Keratinocyte (primary cell): ENCODE results near the gene STRA6. TPM values are rescaled to one million over a fixed set of nuclear protein-coding genes. Genes with fewer than 3 reads are reported as not detected.

Experiments
- DNase-seq: peaks from one replicate; pipeline ENCODE4 v3.0.0-alpha.2; 2011; ENCODE audit warnings: low read depth, missing footprints, low spot score
- FAIRE-seq: peaks from 2 replicates; lab custom pipeline; 2011; peaks lifted over from hg19 to GRCh38; lab: Jason Lieb, UNC
- H2AFZ ChIP-seq: 2 replicates; pipeline ENCODE4 v1.6.0; 2012; ENCODE audit warnings: low read length, control low read depth, inconsistent platforms; ENCODE audit not compliant: control insufficient read depth
- H3K27ac ChIP-seq: 2 replicates; pipeline ENCODE4 v1.5.1; 2011; ENCODE audit warnings: low read length; ENCODE audit not compliant: control insufficient read depth, insufficient read depth
- H3K27me3 ChIP-seq: 3 replicates; pipeline ENCODE4 v1.6.0; 2011; ENCODE audit warnings: low read length; ENCODE audit not compliant: control insufficient read depth, insufficient read depth; ENCODE audit errors: extremely low read depth
- H3K36me3 ChIP-seq, 2 experiments: 2 replicates in 1 of 2; 3 replicates in 1 of 2; pipeline ENCODE4 v1.5.1; 2011; ENCODE audit warnings: low read length in 2 of 2, mild to moderate bottlenecking in 1 of 2; ENCODE audit not compliant: control insufficient read depth in 2 of 2, insufficient read depth in 2 of 2; ENCODE audit errors: extremely low read depth in 1 of 2
- H3K4me1 ChIP-seq: 3 replicates; pipeline ENCODE4 v1.5.1; 2011; ENCODE audit warnings: low read length; ENCODE audit not compliant: control insufficient read depth, insufficient read depth; ENCODE audit errors: extremely low read depth
- H3K4me2 ChIP-seq: 3 replicates; pipeline ENCODE4 v1.6.0; 2011; ENCODE audit warnings: low read depth, low read length; ENCODE audit not compliant: control insufficient read depth, insufficient read depth; ENCODE audit errors: extremely low read depth
- H3K4me3 ChIP-seq, 3 experiments: fragments of 200-600 bp in 1 of 3; sonication (generic) in 1 of 3; 2 replicates in 2 of 3; 3 replicates in 1 of 3; pipeline ENCODE4 v1.5.1; 2011 to 2016; ENCODE audit warnings: low read length in 3 of 3, mild to moderate bottlenecking in 3 of 3, control low read depth in 2 of 3, inconsistent platforms in 1 of 3, low read depth in 1 of 3, mixed read lengths in 1 of 3, mixed run types in 1 of 3, moderate library complexity in 1 of 3; ENCODE audit not compliant: control insufficient read depth in 2 of 3, insufficient read depth in 2 of 3; ENCODE audit errors: extremely low read depth in 1 of 3
- H3K79me2 ChIP-seq: 2 replicates; pipeline ENCODE4 v1.6.0; 2012; ENCODE audit warnings: low read length; ENCODE audit not compliant: control insufficient read depth, insufficient read depth
- H3K9ac ChIP-seq: 3 replicates; pipeline ENCODE4 v1.6.0; 2011; ENCODE audit warnings: low read length; ENCODE audit not compliant: control insufficient read depth, insufficient read depth; ENCODE audit errors: extremely low read depth
- H3K9me1 ChIP-seq: 3 replicates; pipeline ENCODE4 v1.6.0; 2011; ENCODE audit warnings: low read length; ENCODE audit not compliant: control insufficient read depth, insufficient read depth; ENCODE audit errors: extremely low read depth
- H3K9me3 ChIP-seq: 2 replicates; pipeline ENCODE4 v1.5.1; 2012; ENCODE audit warnings: low read depth, low read length; ENCODE audit not compliant: control insufficient read depth
- H4K20me1 ChIP-seq: 3 replicates; pipeline ENCODE4 v1.6.0; 2011; ENCODE audit warnings: low read length; ENCODE audit not compliant: control insufficient read depth, insufficient read depth; ENCODE audit errors: extremely low read depth
- EZH2 ChIP-seq: IDR thresholded peaks from one replicate; pipeline ENCODE4 v1.6.1; 2012; ENCODE audit warnings: inconsistent platforms, mild to moderate bottlenecking, low read length, moderate library complexity
- dilution Hi-C: fragments of 300-500 bp; cut with MboI; formaldehyde crosslinking; loops from one replicate; pipeline ENCODE4 v1.7.0; 2020; ENCODE audit warnings: low sequenced_read_pairs; ENCODE audit not compliant: extremely low pct_ligation_motif_present
- polyA plus RNA-seq, 5 experiments: library from polyadenylated mRNA; depleted of rRNA in 3 of 5; stranded (reverse) in 3 of 5; stranded (forward) in 1 of 5; unstranded in 1 of 5; fragments of >200 nt; gene quantifications; 1 replicate in 1 of 5; 2 replicates in 3 of 5; 3 replicates in 1 of 5; pipeline versions ENCODE4 v1.2.1 to v1.2.3, GENCODE V29; 2011 to 2012; ENCODE audit warnings: missing spikeins in 2 of 5, low read depth in 1 of 5, low replicate concordance in 1 of 5
- TF ChIP-seq, protein P1 (sequence below), 3 experiments: IDR thresholded peaks in 1 of 3; conservative IDR thresholded peaks in 1 of 3; optimal IDR thresholded peaks in 1 of 3; 2 replicates in 2 of 3; 3 replicates in 1 of 3; pipeline versions ENCODE3 to v1.5.1; 2011; ENCODE audit warnings: low read length in 3 of 3, mild to moderate bottlenecking in 3 of 3, moderate library complexity in 2 of 3, control low read depth in 1 of 3, inconsistent platforms in 1 of 3; ENCODE audit not compliant: insufficient read depth in 2 of 3; ENCODE audit errors: extremely low read depth in 1 of 3

The STRA6 gene
- polyA plus RNA-seq, 1 donor (not counting 4 experiments of a cell fraction or from before 2014, with no cell fraction given), result not detected

DNA sequence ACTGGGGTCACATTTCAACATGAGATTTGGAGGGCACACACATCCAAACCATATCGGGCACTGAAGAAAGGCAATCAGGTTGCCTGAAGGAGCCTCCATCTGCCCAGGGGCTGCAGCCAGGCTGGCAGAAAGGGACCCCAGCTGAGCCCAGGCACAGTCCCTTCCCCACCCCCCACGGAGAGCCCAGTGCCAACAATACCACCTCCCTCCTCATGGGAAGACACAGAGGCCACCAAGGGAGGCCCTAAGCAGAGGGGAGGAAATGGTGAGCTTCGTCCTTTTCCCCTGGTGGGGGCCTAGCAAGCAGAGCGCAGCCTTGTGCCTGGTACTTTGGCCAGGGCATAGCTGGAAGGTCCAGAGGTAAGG lies 3.0 kb upstream of the STRA6 start:
- peaks cover 30% of the 10 kb centered on the region for H3K4me1 ChIP-seq

DNA sequence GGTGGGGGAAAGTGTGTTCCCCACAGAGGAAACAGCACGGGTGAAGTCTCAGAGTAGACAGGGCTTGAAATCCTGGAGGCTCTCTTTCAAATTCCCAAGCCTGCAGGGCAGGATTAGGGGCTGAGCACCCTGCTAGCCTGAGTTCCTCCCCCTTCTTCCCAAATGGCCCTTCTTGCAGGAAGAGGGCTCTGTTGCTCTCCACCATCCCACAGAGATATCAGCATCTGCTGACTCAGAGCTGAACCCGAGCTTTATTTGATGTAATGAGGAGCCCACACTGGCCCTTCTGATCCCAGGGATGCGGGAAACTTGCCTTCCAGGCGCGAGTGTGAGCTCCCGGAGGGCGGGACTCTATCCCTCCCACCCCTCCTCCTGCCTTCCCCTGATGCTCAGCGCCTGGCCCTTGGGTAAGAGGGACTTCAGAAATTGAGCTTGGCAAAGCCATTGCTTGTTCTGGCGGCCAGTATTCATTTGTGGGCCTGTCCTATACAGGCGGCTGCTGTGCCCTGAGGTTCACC lies 1.4 kb upstream of the STRA6 start:
- no peak overlapping the region for H3K4me2 ChIP-seq
- peaks cover 35% of the 10 kb centered on the region for H3K4me1 ChIP-seq
- H3K79me2 ChIP-seq, result no peaks in the 10 kb centered on the region
- peaks cover 27% of the 10 kb centered on the region for H3K27me3 ChIP-seq
- H3K36me3 ChIP-seq, result no peaks in the 10 kb centered on the region
- H4K20me1 ChIP-seq, result no peaks in the 10 kb centered on the region
- dilution Hi-C loops, result no loop called here
- H3K9me3 ChIP-seq, result no peaks in the 10 kb centered on the region
- TF ChIP-seq EZH2, result no peak
- TF ChIP-seq, protein P1, sequence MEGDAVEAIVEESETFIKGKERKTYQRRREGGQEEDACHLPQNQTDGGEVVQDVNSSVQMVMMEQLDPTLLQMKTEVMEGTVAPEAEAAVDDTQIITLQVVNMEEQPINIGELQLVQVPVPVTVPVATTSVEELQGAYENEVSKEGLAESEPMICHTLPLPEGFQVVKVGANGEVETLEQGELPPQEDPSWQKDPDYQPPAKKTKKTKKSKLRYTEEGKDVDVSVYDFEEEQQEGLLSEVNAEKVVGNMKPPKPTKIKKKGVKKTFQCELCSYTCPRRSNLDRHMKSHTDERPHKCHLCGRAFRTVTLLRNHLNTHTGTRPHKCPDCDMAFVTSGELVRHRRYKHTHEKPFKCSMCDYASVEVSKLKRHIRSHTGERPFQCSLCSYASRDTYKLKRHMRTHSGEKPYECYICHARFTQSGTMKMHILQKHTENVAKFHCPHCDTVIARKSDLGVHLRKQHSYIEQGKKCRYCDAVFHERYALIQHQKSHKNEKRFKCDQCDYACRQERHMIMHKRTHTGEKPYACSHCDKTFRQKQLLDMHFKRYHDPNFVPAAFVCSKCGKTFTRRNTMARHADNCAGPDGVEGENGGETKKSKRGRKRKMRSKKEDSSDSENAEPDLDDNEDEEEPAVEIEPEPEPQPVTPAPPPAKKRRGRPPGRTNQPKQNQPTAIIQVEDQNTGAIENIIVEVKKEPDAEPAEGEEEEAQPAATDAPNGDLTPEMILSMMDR (optimal IDR thresholded peaks at IDR 0.05 in 1 of 3, IDR thresholded peaks at IDR 0.05 in 1 of 3, conservative IDR thresholded peaks at IDR 0.05 in 1 of 3; ENCODE audit: extremely low read depth in 1 of 3, insufficient read depth in 2 of 3, low read length in 3 of 3), result no peak
- peaks cover 2% of the 10 kb centered on the region for H3K9me1 ChIP-seq
- no peak overlapping the region for H3K4me3 ChIP-seq
- H3K9ac ChIP-seq, result no peak overlapping the region
- H2AFZ ChIP-seq, result no peak overlapping the region
- FAIRE-seq (no peak), DNase-seq (no peak)
- no peak overlapping the region for H3K27ac ChIP-seq

More for the DNA sequence above, 3.0 kb upstream of the STRA6 start:
- Histone ChIP-seq H3K27ac (no peak overlapping the region), H3K4me2 (no peak overlapping the region), H3K9me3 (no peaks in the 10 kb centered on the region), H3K4me3 (no peak overlapping the region), H2AFZ (no peak overlapping the region), H3K36me3 (no peaks in the 10 kb centered on the region), H3K79me2 (no peaks in the 10 kb centered on the region), H3K9ac (no peak overlapping the region), H3K27me3 (peaks cover 35% of the 10 kb centered on the region), H3K9me1 (peaks cover 2% of the 10 kb centered on the region), H4K20me1 (no peaks in the 10 kb centered on the region)
- FAIRE-seq, result no peak
- no peak for DNase-seq
- TF ChIP-seq EZH2, result no peak
- TF ChIP-seq, protein P1 (optimal IDR thresholded peaks at IDR 0.05 in 1 of 3, IDR thresholded peaks at IDR 0.05 in 1 of 3, conservative IDR thresholded peaks at IDR 0.05 in 1 of 3; ENCODE audit: extremely low read depth in 1 of 3, insufficient read depth in 2 of 3, low read length in 3 of 3), result no peak
- dilution Hi-C loops, result no loop called here
